Central memory CD4-positive, alpha-beta T cell (primary cell): Measurements from ENCODE around the gene AIG1.
A peak's percentile ranks its signal among the peaks of the same experiment; 100 is the strongest.

ENCODE experiments used
- DNase-seq: peaks from one replicate; pipeline ENCODE4 v3.0.0; 2022

The AIG1 gene

GRCh38 chr6:143097224-143097795 is 36.6 kb downstream of the AIG1 start:
- DNase-seq = peak; percentile 30

GRCh38 chr6:143098054-143098671 is 37.5 kb downstream of the AIG1 start:
- DNase-seq = peak; percentile 21

GRCh38 chr6:143099647-143100046 is 39.0 kb downstream of the AIG1 start:
- no peak for DNase-seq

- no peak for DNase-seq
Measured at GRCh38 chr6:143100429-143100828, 39.7 kb downstream of the AIG1 start.

GRCh38 chr6:143103916-143104315 is 43.2 kb downstream of the AIG1 start:
- no peak for DNase-seq

- no peak for DNase-seq
Measured at GRCh38 chr6:143107440-143107839, 46.8 kb downstream of the AIG1 start.

- no peak for DNase-seq
Measured at GRCh38 chr6:143107911-143108761, 47.4 kb downstream of the AIG1 start.

- DNase-seq = no peak
Measured at GRCh38 chr6:143109196-143109595, 48.5 kb downstream of the AIG1 start.

- DNase-seq = no peak
Measured at GRCh38 chr6:143110572-143110971, 49.9 kb downstream of the AIG1 start.

GRCh38 chr6:143110996-143111395 is 50.3 kb downstream of the AIG1 start:
- no peak for DNase-seq

GRCh38 chr6:143111443-143111842 is 50.8 kb downstream of the AIG1 start:
- DNase-seq = no peak

GRCh38 chr6:143112084-143112768 is 51.5 kb downstream of the AIG1 start:
- no peak for DNase-seq

GRCh38 chr6:143112837-143113236 is 52.1 kb downstream of the AIG1 start:
- DNase-seq = no peak

GRCh38 chr6:143115728-143116127 is 55.0 kb downstream of the AIG1 start:
- DNase-seq = no peak

- no peak for DNase-seq
Measured at GRCh38 chr6:143117108-143117507, 56.4 kb downstream of the AIG1 start.

- no peak for DNase-seq
Measured at GRCh38 chr6:143119260-143119659, 58.6 kb downstream of the AIG1 start.

GRCh38 chr6:143123081-143123480 is 62.4 kb downstream of the AIG1 start:
- no peak for DNase-seq

- no peak for DNase-seq
Measured at GRCh38 chr6:143123941-143124340, 63.3 kb downstream of the AIG1 start.

- DNase-seq = no peak
Measured at GRCh38 chr6:143125455-143125854, 64.8 kb downstream of the AIG1 start.

- DNase-seq = no peak
Measured at GRCh38 chr6:143125864-143126573, 65.3 kb downstream of the AIG1 start.

GRCh38 chr6:143126574-143126941 is 65.9 kb downstream of the AIG1 start:
- no peak for DNase-seq

- DNase-seq = no peak
Measured at GRCh38 chr6:143127941-143128680, 67.4 kb downstream of the AIG1 start.
